ENCODE results near the gene ATP7A.

DNA sequence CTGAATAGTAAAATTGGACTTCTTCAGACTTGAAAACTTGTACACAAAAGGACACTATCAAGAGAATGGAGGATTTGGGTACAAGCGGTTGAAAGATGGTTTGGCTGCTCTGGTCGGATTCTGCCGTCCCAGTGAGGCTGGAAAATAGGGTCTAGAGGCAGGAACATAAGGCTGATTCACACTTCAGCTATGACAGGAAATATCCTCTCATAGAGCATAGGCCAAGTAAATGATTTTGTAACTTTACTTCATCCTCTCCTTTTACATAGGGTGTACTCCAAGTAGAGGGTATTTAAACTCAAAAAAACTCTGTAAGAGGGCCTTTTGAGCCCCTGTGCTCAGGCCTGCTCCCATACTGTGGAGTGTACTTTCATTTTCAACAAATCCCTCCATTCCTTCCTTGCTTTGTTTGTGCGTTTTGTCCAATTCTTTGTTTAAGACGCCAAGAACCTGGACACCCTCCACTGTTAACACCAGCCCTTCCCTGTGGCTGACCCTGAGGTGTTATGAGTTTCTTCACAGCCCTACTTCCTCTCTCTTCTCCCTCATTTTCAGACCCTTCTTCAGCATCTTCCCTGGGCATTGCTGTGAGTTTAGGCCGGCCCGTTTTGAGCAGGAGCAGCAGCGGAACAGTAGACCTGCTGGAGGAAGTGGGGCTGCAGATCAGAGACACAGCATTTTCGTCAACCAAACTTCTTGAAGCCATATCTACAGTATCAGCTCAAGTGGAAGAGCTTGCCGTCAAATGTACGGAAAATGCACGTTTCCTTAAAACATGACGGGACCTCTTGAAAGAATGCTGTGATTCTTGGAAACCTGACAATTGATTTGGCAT lies 51.8 kb downstream of the ATP7A start:
- TF ChIP-seq GATA2 (IDR thresholded peaks at IDR 0.05; ENCODE audit: insufficient read depth, insufficient read length, low read depth, low read length), result no peak
- TF ChIP-seq, protein P1, sequence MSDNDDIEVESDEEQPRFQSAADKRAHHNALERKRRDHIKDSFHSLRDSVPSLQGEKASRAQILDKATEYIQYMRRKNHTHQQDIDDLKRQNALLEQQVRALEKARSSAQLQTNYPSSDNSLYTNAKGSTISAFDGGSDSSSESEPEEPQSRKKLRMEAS (IDR thresholded peaks at IDR 0.05; ENCODE audit: insufficient read depth, insufficient read length), result no peak
- TF ChIP-seq, protein P2, sequence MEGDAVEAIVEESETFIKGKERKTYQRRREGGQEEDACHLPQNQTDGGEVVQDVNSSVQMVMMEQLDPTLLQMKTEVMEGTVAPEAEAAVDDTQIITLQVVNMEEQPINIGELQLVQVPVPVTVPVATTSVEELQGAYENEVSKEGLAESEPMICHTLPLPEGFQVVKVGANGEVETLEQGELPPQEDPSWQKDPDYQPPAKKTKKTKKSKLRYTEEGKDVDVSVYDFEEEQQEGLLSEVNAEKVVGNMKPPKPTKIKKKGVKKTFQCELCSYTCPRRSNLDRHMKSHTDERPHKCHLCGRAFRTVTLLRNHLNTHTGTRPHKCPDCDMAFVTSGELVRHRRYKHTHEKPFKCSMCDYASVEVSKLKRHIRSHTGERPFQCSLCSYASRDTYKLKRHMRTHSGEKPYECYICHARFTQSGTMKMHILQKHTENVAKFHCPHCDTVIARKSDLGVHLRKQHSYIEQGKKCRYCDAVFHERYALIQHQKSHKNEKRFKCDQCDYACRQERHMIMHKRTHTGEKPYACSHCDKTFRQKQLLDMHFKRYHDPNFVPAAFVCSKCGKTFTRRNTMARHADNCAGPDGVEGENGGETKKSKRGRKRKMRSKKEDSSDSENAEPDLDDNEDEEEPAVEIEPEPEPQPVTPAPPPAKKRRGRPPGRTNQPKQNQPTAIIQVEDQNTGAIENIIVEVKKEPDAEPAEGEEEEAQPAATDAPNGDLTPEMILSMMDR (IDR thresholded peaks at IDR 0.05; ENCODE audit: extremely low read depth in 1 of 2, insufficient read depth in 1 of 2, low read depth in 1 of 2, low read length in 2 of 2), result no peak
- no peak for TF ChIP-seq POLR2A (IDR thresholded peaks at IDR 0.05; ENCODE audit: low read depth, low read length)
- TF ChIP-seq POLR2AphosphoS5 (IDR thresholded peaks at IDR 0.05; ENCODE audit: insufficient read depth, low read depth, low read length), result no peak
